Adrenal gland (tissue), 12 donors: Measurements from ENCODE around the gene UBE3C. TPM values are rescaled to one million over a fixed set of nuclear protein-coding genes. Genes with fewer than 3 reads are reported as not detected.

Source experiments
- DNase-seq, 7 donors: peaks; one replicate each; pipeline ENCODE4 v3.0.0-alpha.2; 2019 to 2020
- H3K27ac ChIP-seq, 5 donors: fragments of 200-600 bp; sonication (generic) in 4 of 5; 1 replicate in 3 of 5; 2 replicates in 2 of 5; pipeline versions ENCODE4 v1.5.1 to v1.8.0; 2016 to 2020; ENCODE audit warnings: mild to moderate bottlenecking in 1 of 5
- H3K27me3 ChIP-seq: fragments of 200-600 bp; 2 replicates; pipeline ENCODE4 v1.8.0; 2021
- H3K36me3 ChIP-seq, 2 donors: fragments of 200-600 bp; replicated peaks in 1 of 2; 1 replicate in 1 of 2; 2 replicates in 1 of 2; pipeline versions ENCODE4 v1.5.1 to v1.8.0; 2018 to 2022
- H3K4me1 ChIP-seq, 2 donors: fragments of 200-600 bp; replicated peaks in 1 of 2; 1 replicate in 1 of 2; 2 replicates in 1 of 2; pipeline versions ENCODE4 v1.5.1 to v1.8.0; 2018 to 2021
- H3K4me3 ChIP-seq, 4 donors: fragments of 200-600 bp; sonication (generic) in 3 of 4; one replicate each; pipeline ENCODE4 v1.5.1; 2016 to 2018
- H3K9me3 ChIP-seq, 3 donors: fragments of 200-600 bp; sonication (generic) in 1 of 3; replicated peaks in 1 of 3; 1 replicate in 2 of 3; 2 replicates in 1 of 3; pipeline versions ENCODE4 v1.5.1 to v1.8.0; 2016 to 2021
- CTCF ChIP-seq, 6 experiments: fragments of 450-650 bp in 4 of 6; fragments of 200-600 bp in 2 of 6; sonication (generic) in 1 of 6; IDR thresholded peaks; 1 replicate in 5 of 6; 2 replicates in 1 of 6; pipeline versions ENCODE4 v1.5.1 to v1.8.0; 2016 to 2021; ENCODE audit warnings: antibody characterized with exemption in 6 of 6, mild to moderate bottlenecking in 2 of 6, moderate library complexity in 1 of 6
- POLR2A ChIP-seq, 2 donors: fragments of 450-650 bp; IDR thresholded peaks; one replicate each; pipeline ENCODE4 v1.6.1; 2017; ENCODE audit warnings: antibody characterized with exemption in 2 of 2, mild to moderate bottlenecking in 2 of 2, moderate library complexity in 1 of 2
- WGBS, 4 donors: extraction: QIAGEN DNeasy Blood & Tissue Kit in 2 of 4; methylation state at CpG; one replicate each; pipeline versions ENCODE4 v1.1.5 to v1.1.7; 2013 to 2017; 5-methylcytosine and 5-hydroxymethylcytosine counted together
- intact Hi-C, 2 donors: fragments of 100-400 bp; cut with DNase I; formaldehyde crosslinking; loops; one replicate each; pipeline versions ENCODE4 v1.14.1 to v1.15.0; 2022 to 2023
- polyA plus RNA-seq, 3 donors: library from polyadenylated mRNA; stranded (reverse); fragments of 200-250 nt in 2 of 3; fragments of 350-450 nt in 1 of 3; fragmentation: Illumina TruSeq in 1 of 3; extraction: RNeasy Lipid Tissue Mini Kit (QIAGEN cat#74804) in 1 of 3; gene quantifications; one replicate each; pipeline ENCODE4 v1.2.3, GENCODE V29; 2013 to 2014
- total RNA-seq, 9 donors: library from RNA; depleted of rRNA in 4 of 9; stranded (reverse); fragments of >200 nt in 4 of 9; fragments of 120-200 nt in 1 of 9; fragmentation: NEBNext Ultra II Directional in 1 of 9; extraction: Animal tissue kit (Norgen Biotek cat#: 25700) in 1 of 9; gene quantifications; one replicate each; pipeline versions ENCODE4 v1.1.0 to v1.2.4, GENCODE V29; 2013 to 2023
- donor health status: healthy with polysubstance abuse.
- donor health status: Bipolar disorder and iron deficiency.
- donor health status: DM: yes; HTN: yes; CAD: no.
- donor health status: DM: no; HTN: no; CAD: no.
- donor health status: DM: no; HTN: no; CAD: no.
- donor health status: DM: yes; HTN: yes; CAD: no.

UBE3C gene
- total and polyA plus RNA-seq, 12 donors = 11.7 to 58.1 (median 46.2) TPM

- H3K9me3 ChIP-seq = no peaks in the 10 kb centered on the region
- no peak overlapping the region for H3K4me3 ChIP-seq
- H3K27me3 ChIP-seq = peaks cover 14% of the 10 kb centered on the region
- intact Hi-C loops = no loop called here
- 81 to 92% (median 87%) methylated on average over 17 to 24 of the region's 24 CpGs for WGBS, 4 donors
- TF ChIP-seq CTCF (IDR thresholded peaks at IDR 0.05) (no peak), POLR2A (IDR thresholded peaks at IDR 0.05) (no peak)
- H3K27ac ChIP-seq = no peak overlapping the region
- no peaks in the 10 kb centered on the region for H3K36me3 ChIP-seq
- no peak for DNase-seq
- H3K4me1 ChIP-seq = peaks cover 0 to 22% of the 10 kb centered on the region in 2 donors
Observed at GRCh38 chr7:157281221-157281998, 142.7 kb downstream of the UBE3C start.

GRCh38 chr7:157282141-157282801 lies 143.5 kb downstream of the UBE3C start:
- 75 to 80% (median 78%) methylated on average over 14 to 25 of the region's 25 CpGs for WGBS, 4 donors
- no peak for TF ChIP-seq CTCF (IDR thresholded peaks at IDR 0.05)
- no peak for TF ChIP-seq POLR2A (IDR thresholded peaks at IDR 0.05)

GRCh38 chr7:157284229-157285014 lies 145.7 kb downstream of the UBE3C start:
- Histone ChIP-seq H3K9me3 (no peaks in the 10 kb centered on the region), H3K4me3 (no peak overlapping the region), H3K4me1 (peaks cover 0 to 5% of the 10 kb centered on the region in 2 donors), H3K36me3 (no peaks in the 10 kb centered on the region), H3K27ac (no peak overlapping the region), H3K27me3 (peaks cover 14% of the 10 kb centered on the region)
- WGBS, 4 donors = 89 to 94% (median 91%) methylated on average over 17 of the region's 17 CpGs
- intact Hi-C loops = no loop called here
- TF ChIP-seq CTCF (IDR thresholded peaks at IDR 0.05) (no peak), POLR2A (IDR thresholded peaks at IDR 0.05) (no peak)
- no peak for DNase-seq

More at GRCh38 chr7:157282141-157282801, 143.5 kb downstream of the UBE3C start:
- Histone ChIP-seq H3K27ac (no peak overlapping the region), H3K27me3 (peaks cover 14% of the 10 kb centered on the region), H3K4me1 (peaks cover 0 to 14% of the 10 kb centered on the region in 2 donors), H3K4me3 (no peak overlapping the region), H3K9me3 (no peaks in the 10 kb centered on the region), H3K36me3 (no peaks in the 10 kb centered on the region)
- DNase-seq = no peak
- intact Hi-C loops = no loop called here
